ENCODE results near the gene MACROD2.

DNA sequence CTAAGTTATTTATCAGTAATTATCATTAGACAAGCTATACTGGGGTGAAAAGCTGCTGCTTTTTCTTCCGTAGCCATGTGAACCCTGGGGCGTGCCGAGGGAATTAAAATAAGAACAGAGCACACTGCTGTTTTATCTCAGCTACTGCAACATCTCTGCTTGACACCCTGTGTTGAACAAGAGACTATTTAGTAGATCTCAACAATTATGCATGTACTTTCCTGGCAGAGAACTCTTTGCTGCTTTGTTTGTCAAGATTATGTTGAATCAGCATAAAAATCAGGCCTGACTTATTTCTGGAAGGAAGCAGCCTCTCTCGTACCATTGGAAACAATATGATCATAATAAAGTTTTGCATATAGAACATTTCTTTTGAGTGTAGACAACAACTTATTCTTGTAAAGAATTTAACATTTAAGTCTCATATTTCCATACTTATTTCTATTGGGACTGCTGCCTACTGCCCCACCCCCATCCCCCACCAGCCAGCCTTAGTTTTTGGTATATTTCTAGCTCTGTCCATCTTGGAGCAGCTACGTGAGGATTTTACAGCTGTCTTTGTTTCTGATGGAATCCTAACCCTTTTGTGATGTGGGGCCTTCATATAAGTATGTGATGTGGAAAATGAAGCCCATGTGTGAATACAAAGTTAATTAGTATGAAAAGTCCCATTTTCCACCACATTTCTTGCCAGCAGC lies 1566.5 kb downstream of the MACROD2 start:
- TF ChIP-seq, protein P1, sequence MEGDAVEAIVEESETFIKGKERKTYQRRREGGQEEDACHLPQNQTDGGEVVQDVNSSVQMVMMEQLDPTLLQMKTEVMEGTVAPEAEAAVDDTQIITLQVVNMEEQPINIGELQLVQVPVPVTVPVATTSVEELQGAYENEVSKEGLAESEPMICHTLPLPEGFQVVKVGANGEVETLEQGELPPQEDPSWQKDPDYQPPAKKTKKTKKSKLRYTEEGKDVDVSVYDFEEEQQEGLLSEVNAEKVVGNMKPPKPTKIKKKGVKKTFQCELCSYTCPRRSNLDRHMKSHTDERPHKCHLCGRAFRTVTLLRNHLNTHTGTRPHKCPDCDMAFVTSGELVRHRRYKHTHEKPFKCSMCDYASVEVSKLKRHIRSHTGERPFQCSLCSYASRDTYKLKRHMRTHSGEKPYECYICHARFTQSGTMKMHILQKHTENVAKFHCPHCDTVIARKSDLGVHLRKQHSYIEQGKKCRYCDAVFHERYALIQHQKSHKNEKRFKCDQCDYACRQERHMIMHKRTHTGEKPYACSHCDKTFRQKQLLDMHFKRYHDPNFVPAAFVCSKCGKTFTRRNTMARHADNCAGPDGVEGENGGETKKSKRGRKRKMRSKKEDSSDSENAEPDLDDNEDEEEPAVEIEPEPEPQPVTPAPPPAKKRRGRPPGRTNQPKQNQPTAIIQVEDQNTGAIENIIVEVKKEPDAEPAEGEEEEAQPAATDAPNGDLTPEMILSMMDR (IDR thresholded peaks at IDR 0.05): no peak
- TF ChIP-seq EP300 (IDR thresholded peaks at IDR 0.05) (no peak), POLR2A (IDR thresholded peaks at IDR 0.05) (no peak)

Measured in tibial nerve (tissue), 4 donors.